Esophagus muscularis mucosa (tissue), 4 donors: Measurements from ENCODE around the gene PIGT. TPM values are rescaled to one million over a fixed set of nuclear protein-coding genes. Genes with fewer than 3 reads are reported as not detected.

ENCODE experiments used
- DNase-seq: peaks from one replicate; pipeline ENCODE4 v3.0.0-alpha.2; 2017; ENCODE audit errors: extremely low spot score
- H3K27ac ChIP-seq, 4 donors: fragments of 200-600 bp; sonication (generic); replicated peaks in 1 of 4; 1 replicate in 3 of 4; 2 replicates in 1 of 4; pipeline ENCODE4 v1.5.1; 2016 to 2019; ENCODE audit warnings: mild to moderate bottlenecking in 1 of 4
- H3K27me3 ChIP-seq, 4 donors: fragments of 200-600 bp; sonication (generic); one replicate each; pipeline versions ENCODE4 v1.5.1 to v1.6.0; 2016 to 2019
- H3K36me3 ChIP-seq, 4 donors: fragments of 200-600 bp; sonication (generic); one replicate each; pipeline ENCODE4 v1.5.1; 2016 to 2019
- H3K4me1 ChIP-seq, 4 donors: fragments of 200-600 bp; sonication (generic); one replicate each; pipeline ENCODE4 v1.5.1; 2016 to 2019
- H3K4me3 ChIP-seq, 4 donors: fragments of 200-600 bp; sonication (generic); 1 replicate in 2 of 4; 2 replicates in 2 of 4; pipeline ENCODE4 v1.5.1; 2016 to 2019; ENCODE audit warnings: mild to moderate bottlenecking in 4 of 4, moderate library complexity in 1 of 4
- H3K9me3 ChIP-seq, 4 donors: fragments of 200-600 bp; sonication (generic); 1 replicate in 3 of 4; 2 replicates in 1 of 4; pipeline ENCODE4 v1.5.1; 2016 to 2019
- CTCF ChIP-seq, 3 experiments: fragments of 200-600 bp in 2 of 3; fragments of 450-650 bp in 1 of 3; sonication (generic) in 2 of 3; IDR thresholded peaks; one replicate each; pipeline ENCODE4 v1.5.1; 2017 to 2019; ENCODE audit warnings: antibody characterized with exemption in 3 of 3, mild to moderate bottlenecking in 2 of 3, moderate library complexity in 1 of 3
- EP300 ChIP-seq: sonication (generic); formaldehyde crosslinking; IDR thresholded peaks from one replicate; pipeline ENCODE4 v1.6.1; 2017; ENCODE audit warnings: antibody characterized with exemption
- POLR2A ChIP-seq: fragments of 450-650 bp; IDR thresholded peaks from one replicate; pipeline ENCODE4 v1.6.1; 2017; ENCODE audit warnings: antibody characterized with exemption, moderate library complexity, mild to moderate bottlenecking, low read depth
- POLR2AphosphoS5 ChIP-seq, 2 donors: sonication (generic); formaldehyde crosslinking; IDR thresholded peaks; one replicate each; pipeline ENCODE4 v1.6.1; 2017; ENCODE audit warnings: antibody characterized with exemption in 2 of 2
- whole genome bisulfite sequencing: methylation state at CpG from one replicate; pipeline ENCODE4 v1.1.5; 2018; 5-methylcytosine and 5-hydroxymethylcytosine counted together
- intact Hi-C: fragments of 100-400 bp; cut with DNase I; formaldehyde crosslinking; loops from one replicate; pipeline ENCODE4 v1.15.1; 2023
- total RNA-seq, 4 donors: library from RNA; depleted of rRNA; stranded (reverse); fragments of >200 nt; gene quantifications; one replicate each; pipeline versions ENCODE4 v1.1.0 to v1.2.1, GENCODE V29; 2016

PIGT gene
- total RNA-seq, 4 donors from 2014 or later: 64.4 to 90.9 (median 80.4) TPM

- Histone ChIP-seq H3K27me3 (no peaks in the 10 kb centered on the region), H3K4me3 (no peak overlapping the region), H3K9me3 (no peaks in the 10 kb centered on the region), H3K36me3 (peaks cover 0 to 10% (median 0%) of the 10 kb centered on the region in 4 donors), H3K27ac (no peak overlapping the region), H3K4me1 (no peaks in the 10 kb centered on the region)
- DNase-seq: no peak
- intact Hi-C loops: no loop called here
- 90% methylated on average over 18 of the region's 21 CpGs for WGBS
- TF ChIP-seq EP300 (no peak), CTCF (IDR thresholded peaks at IDR 0.05) (no peak), POLR2A (no peak)
These were observed 21.5 kb upstream of the PIGT start for GRCh38 chr20:45394221-45395113.

- Histone ChIP-seq H3K27ac (no peak overlapping the region), H3K4me3 (no peak overlapping the region), H3K9me3 (no peaks in the 10 kb centered on the region), H3K4me1 (no peaks in the 10 kb centered on the region), H3K36me3 (peaks cover 0 to 10% (median 0%) of the 10 kb centered on the region in 4 donors), H3K27me3 (no peaks in the 10 kb centered on the region)
- DNase-seq: no peak
- 91% methylated on average over 4 of the region's 7 CpGs for WGBS
- no peak for TF ChIP-seq CTCF (IDR thresholded peaks at IDR 0.05)
- TF ChIP-seq POLR2AphosphoS5 (IDR thresholded peaks at IDR 0.05): no peak
- no peak for TF ChIP-seq POLR2A
- TF ChIP-seq EP300: no peak
- intact Hi-C loops: no loop called here
These were observed 20.9 kb upstream of the PIGT start for GRCh38 chr20:45395114-45395415.

- H3K4me1 ChIP-seq: no peaks in the 10 kb centered on the region
- TF ChIP-seq POLR2A (no peak), POLR2AphosphoS5 (IDR thresholded peaks at IDR 0.05) (no peak), CTCF (IDR thresholded peaks at IDR 0.05) (no peak), EP300 (no peak)
- no peak overlapping the region for H3K4me3 ChIP-seq
- peaks cover 0 to 10% (median 0%) of the 10 kb centered on the region in 4 donors for H3K36me3 ChIP-seq
- 96% methylated on average over 1 of the region's 1 CpG for WGBS
- no peak for DNase-seq
- intact Hi-C loops: no loop called here
- no peaks in the 10 kb centered on the region for H3K27me3 ChIP-seq
- H3K9me3 ChIP-seq: peaks cover 0 to 7% (median 0%) of the 10 kb centered on the region in 4 donors
- H3K27ac ChIP-seq: no peak overlapping the region
These were observed 16.9 kb upstream of the PIGT start for GRCh38 chr20:45399018-45399417.

- H3K36me3 ChIP-seq: no peaks in the 10 kb centered on the region
- H3K27me3 ChIP-seq: no peaks in the 10 kb centered on the region
- no peak for DNase-seq
- no peak overlapping the region for H3K4me3 ChIP-seq
- intact Hi-C loops: no loop called here
- WGBS: 94% methylated on average over 4 of the region's 6 CpGs
- H3K27ac ChIP-seq: no peak overlapping the region
- peaks cover 0 to 12% (median 5%) of the 10 kb centered on the region in 4 donors for H3K4me1 ChIP-seq
- no peak for TF ChIP-seq POLR2AphosphoS5 (IDR thresholded peaks at IDR 0.05)
- no peak for TF ChIP-seq EP300
- TF ChIP-seq POLR2A: no peak
- TF ChIP-seq CTCF (IDR thresholded peaks at IDR 0.05): no peak
- H3K9me3 ChIP-seq: peaks cover 0 to 7% (median 0%) of the 10 kb centered on the region in 4 donors
These were observed 15.5 kb upstream of the PIGT start for GRCh38 chr20:45400346-45401031.
